Sigmoid colon (tissue), 7 donors: ENCODE results near the gene CCDC191. TPM values are rescaled to one million over a fixed set of nuclear protein-coding genes. Genes with fewer than 3 reads are reported as not detected.

Experiments
- DNase-seq: peaks from one replicate; pipeline ENCODE4 v3.0.0-alpha.2; 2019
- H3K27ac ChIP-seq, 4 donors: fragments of 200-600 bp; sonication (generic); one replicate each; pipeline ENCODE4 v1.5.1; 2016 to 2019; ENCODE audit warnings: mild to moderate bottlenecking in 1 of 4
- H3K27me3 ChIP-seq, 3 donors: fragments of 200-600 bp; sonication (generic); one replicate each; pipeline ENCODE4 v1.5.1; 2019; ENCODE audit warnings: mild to moderate bottlenecking in 1 of 3
- H3K36me3 ChIP-seq, 4 donors: fragments of 200-600 bp; sonication (generic); one replicate each; pipeline ENCODE4 v1.5.1; 2016 to 2019
- H3K4me1 ChIP-seq, 4 donors: fragments of 200-600 bp; sonication (generic); one replicate each; pipeline ENCODE4 v1.5.1; 2017 to 2019
- H3K4me3 ChIP-seq, 4 donors: fragments of 200-600 bp; sonication (generic); one replicate each; pipeline ENCODE4 v1.5.1; 2017 to 2019; ENCODE audit warnings: mild to moderate bottlenecking in 2 of 4, moderate library complexity in 1 of 4
- H3K9me3 ChIP-seq, 4 donors: fragments of 200-600 bp in 3 of 4; sonication (generic) in 3 of 4; one replicate each; pipeline versions ENCODE4 v1.5.1 to v1.6.1; 2013 to 2019
- EP300 ChIP-seq, 4 donors: sonication (generic); formaldehyde crosslinking; IDR thresholded peaks; one replicate each; pipeline ENCODE4 v1.6.1; 2017; ENCODE audit warnings: antibody characterized with exemption in 4 of 4
- POLR2A ChIP-seq, 2 donors: fragments of 450-650 bp; IDR thresholded peaks; one replicate each; pipeline ENCODE4 v1.6.1; 2016; ENCODE audit warnings: antibody characterized with exemption in 2 of 2, mild to moderate bottlenecking in 2 of 2, moderate library complexity in 2 of 2
- POLR2AphosphoS5 ChIP-seq, 4 donors: sonication (generic); formaldehyde crosslinking; IDR thresholded peaks; one replicate each; pipeline ENCODE4 v1.6.1; 2017; ENCODE audit warnings: antibody characterized with exemption in 4 of 4
- WGBS, 2 donors: extraction: QIAGEN DNeasy Blood & Tissue Kit; methylation state at CpG; one replicate each; pipeline ENCODE4 v1.1.7; 2013; 5-methylcytosine and 5-hydroxymethylcytosine counted together
- intact Hi-C: fragments of 100-400 bp; cut with DNase I; formaldehyde crosslinking; loops from one replicate; pipeline ENCODE4 v1.15.1; 2023
- polyA plus RNA-seq, 3 donors: library from polyadenylated mRNA; stranded (reverse); fragments of 200-250 nt; gene quantifications; one replicate each; pipeline ENCODE4 v1.2.3, GENCODE V29; 2013
- total RNA-seq, 4 donors: library from RNA; depleted of rRNA; stranded (reverse); fragments of >200 nt; gene quantifications; one replicate each; pipeline ENCODE4 v1.1.0, GENCODE V29; 2016
- TF ChIP-seq, protein P1 (sequence below), 4 experiments: fragments of 450-650 bp in 3 of 4; fragments of 200-600 bp in 1 of 4; IDR thresholded peaks; one replicate each; pipeline ENCODE4 v1.5.1; 2016 to 2019; ENCODE audit warnings: antibody characterized with exemption in 4 of 4, mild to moderate bottlenecking in 3 of 4, moderate library complexity in 2 of 4
- donor health status: healthy with polysubstance abuse.
- donor health status: Bipolar disorder and iron deficiency.
- donor health status: healthy.

CCDC191 gene
- total and polyA plus RNA-seq, 7 donors: 0.60 to 5.5 (median 3.2) TPM

DNA sequence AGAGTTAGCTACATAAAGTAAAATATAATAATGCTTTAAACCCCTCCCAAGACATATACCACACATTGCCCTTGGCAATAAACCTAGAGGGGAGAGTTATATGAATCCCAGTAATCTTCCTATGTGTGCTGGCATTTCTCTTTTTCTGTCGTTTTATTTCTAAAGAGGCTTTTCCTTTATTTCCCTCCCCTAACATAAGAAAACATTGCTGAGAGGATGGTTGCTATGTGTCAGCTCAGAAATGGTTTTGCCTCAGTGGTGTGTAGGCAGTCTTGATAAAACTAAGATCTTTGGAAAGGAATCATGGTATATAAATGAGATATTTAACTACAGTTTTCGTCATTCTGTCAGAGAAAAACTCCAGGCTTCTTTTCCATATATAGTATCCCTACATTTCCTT is 30.0 kb downstream of the CCDC191 start:
- WGBS, 2 donors: 79 to 82% methylated on average over 2 of the region's 2 CpGs

GRCh38 chr3:114025451-114025850 is 30.9 kb downstream of the CCDC191 start:
- no peak for TF ChIP-seq POLR2AphosphoS5 (IDR thresholded peaks at IDR 0.05)
- TF ChIP-seq EP300 (IDR thresholded peaks at IDR 0.05): no peak
- TF ChIP-seq, protein P1, sequence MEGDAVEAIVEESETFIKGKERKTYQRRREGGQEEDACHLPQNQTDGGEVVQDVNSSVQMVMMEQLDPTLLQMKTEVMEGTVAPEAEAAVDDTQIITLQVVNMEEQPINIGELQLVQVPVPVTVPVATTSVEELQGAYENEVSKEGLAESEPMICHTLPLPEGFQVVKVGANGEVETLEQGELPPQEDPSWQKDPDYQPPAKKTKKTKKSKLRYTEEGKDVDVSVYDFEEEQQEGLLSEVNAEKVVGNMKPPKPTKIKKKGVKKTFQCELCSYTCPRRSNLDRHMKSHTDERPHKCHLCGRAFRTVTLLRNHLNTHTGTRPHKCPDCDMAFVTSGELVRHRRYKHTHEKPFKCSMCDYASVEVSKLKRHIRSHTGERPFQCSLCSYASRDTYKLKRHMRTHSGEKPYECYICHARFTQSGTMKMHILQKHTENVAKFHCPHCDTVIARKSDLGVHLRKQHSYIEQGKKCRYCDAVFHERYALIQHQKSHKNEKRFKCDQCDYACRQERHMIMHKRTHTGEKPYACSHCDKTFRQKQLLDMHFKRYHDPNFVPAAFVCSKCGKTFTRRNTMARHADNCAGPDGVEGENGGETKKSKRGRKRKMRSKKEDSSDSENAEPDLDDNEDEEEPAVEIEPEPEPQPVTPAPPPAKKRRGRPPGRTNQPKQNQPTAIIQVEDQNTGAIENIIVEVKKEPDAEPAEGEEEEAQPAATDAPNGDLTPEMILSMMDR (IDR thresholded peaks at IDR 0.05): no peak
- TF ChIP-seq POLR2A (IDR thresholded peaks at IDR 0.05): no peak
- intact Hi-C loops: no loop called here

More for the DNA sequence above, 30.0 kb downstream of the CCDC191 start:
- Histone ChIP-seq H3K27ac (no peak overlapping the region), H3K36me3 (peaks cover 0 to 13% (median 0%) of the 10 kb centered on the region in 4 donors), H3K4me1 (no peaks in the 10 kb centered on the region), H3K4me3 (no peak overlapping the region), H3K27me3 (no peaks in the 10 kb centered on the region), H3K9me3 (no peaks in the 10 kb centered on the region)
- TF ChIP-seq EP300 (IDR thresholded peaks at IDR 0.05) (no peak), POLR2AphosphoS5 (IDR thresholded peaks at IDR 0.05) (no peak), POLR2A (IDR thresholded peaks at IDR 0.05) (no peak)
- TF ChIP-seq, protein P1 (IDR thresholded peaks at IDR 0.05): no peak
- no peak for DNase-seq
- intact Hi-C loops: no loop called here

DNA sequence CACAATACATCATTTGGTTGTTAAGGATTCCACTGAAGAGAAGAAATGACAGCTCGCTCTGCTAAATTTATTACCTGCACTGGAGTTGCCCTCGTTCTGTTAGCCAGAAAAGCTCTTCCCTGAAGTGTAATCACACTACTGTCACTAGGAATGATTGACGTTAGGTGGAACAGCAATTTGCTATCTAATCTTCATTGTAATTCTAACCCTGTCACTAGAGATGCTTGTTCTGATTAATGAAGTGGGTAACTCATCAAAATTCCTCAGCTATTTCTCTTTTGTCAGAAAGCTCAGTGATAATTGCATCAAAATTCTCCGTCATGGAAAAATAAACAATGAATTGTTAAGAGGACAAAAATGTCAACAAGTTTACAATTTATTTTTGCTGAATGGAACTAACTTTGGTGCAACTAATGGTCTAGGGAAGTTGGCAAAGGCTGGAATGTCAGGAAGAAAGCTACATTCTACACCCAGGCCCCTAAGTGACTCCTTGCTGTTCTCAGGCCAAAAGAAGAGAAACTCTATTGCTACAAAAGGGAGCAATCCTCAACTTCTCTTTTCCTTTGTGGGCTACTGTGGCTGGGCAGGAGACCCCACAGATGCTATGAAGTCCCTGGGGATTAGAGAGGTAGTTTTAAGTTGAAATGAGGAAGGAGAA is 34.1 kb downstream of the CCDC191 start:
- intact Hi-C loops: no loop called here
- TF ChIP-seq POLR2A (IDR thresholded peaks at IDR 0.05) (no peak), EP300 (IDR thresholded peaks at IDR 0.05) (no peak), POLR2AphosphoS5 (IDR thresholded peaks at IDR 0.05) (no peak)
- TF ChIP-seq, protein P1 (IDR thresholded peaks at IDR 0.05): no peak

More at GRCh38 chr3:114025451-114025850, 30.9 kb downstream of the CCDC191 start:
- 94 to 97% methylated on average over 2 of the region's 2 CpGs for WGBS, 2 donors
- Histone ChIP-seq H3K4me1 (no peaks in the 10 kb centered on the region), H3K27ac (no peak overlapping the region), H3K36me3 (peaks cover 0 to 13% (median 0%) of the 10 kb centered on the region in 4 donors), H3K27me3 (no peaks in the 10 kb centered on the region), H3K9me3 (no peaks in the 10 kb centered on the region), H3K4me3 (no peak overlapping the region)
- no peak for DNase-seq

GRCh38 chr3:114020907-114021306 is 35.4 kb downstream of the CCDC191 start:
- H3K9me3 ChIP-seq: no peaks in the 10 kb centered on the region
- DNase-seq: no peak
- no peak overlapping the region for H3K27ac ChIP-seq
- H3K4me1 ChIP-seq: no peaks in the 10 kb centered on the region
- intact Hi-C loops: no loop called here
- no peak overlapping the region for H3K4me3 ChIP-seq
- TF ChIP-seq POLR2A (IDR thresholded peaks at IDR 0.05): no peak
- no peak for TF ChIP-seq EP300 (IDR thresholded peaks at IDR 0.05)
- no peak for TF ChIP-seq POLR2AphosphoS5 (IDR thresholded peaks at IDR 0.05)
- TF ChIP-seq, protein P1 (IDR thresholded peaks at IDR 0.05): no peak
- H3K27me3 ChIP-seq: no peaks in the 10 kb centered on the region
- WGBS, 2 donors: 83 to 89% methylated on average over 2 of the region's 2 CpGs
- H3K36me3 ChIP-seq: no peaks in the 10 kb centered on the region

More for the DNA sequence above, 34.1 kb downstream of the CCDC191 start:
- WGBS, 2 donors: 86% methylated on average over 4 of the region's 4 CpGs
- DNase-seq: no peak
- Histone ChIP-seq H3K27ac (no peak overlapping the region), H3K27me3 (no peaks in the 10 kb centered on the region), H3K9me3 (no peaks in the 10 kb centered on the region), H3K4me3 (no peak overlapping the region), H3K4me1 (no peaks in the 10 kb centered on the region), H3K36me3 (no peaks in the 10 kb centered on the region)
